HG03060 (cell line): ENCODE measurements around the gene MRM2.

ENCODE experiments used
- ATAC-seq: cut with Tn5 transposase; IDR thresholded peaks from one replicate; pipeline ENCODE4 v1.9.1; 2021; ENCODE audit warnings: low read depth, moderate number of reproducible peaks; ENCODE audit not compliant: unreplicated experiment

The MRM2 gene

GRCh38 chr7:2225336-2225735, 16.7 kb downstream of the MRM2 start:
- no peak for ATAC-seq

- no peak for ATAC-seq
Measured at GRCh38 chr7:2224934-2225333, 17.1 kb downstream of the MRM2 start.

DNA sequence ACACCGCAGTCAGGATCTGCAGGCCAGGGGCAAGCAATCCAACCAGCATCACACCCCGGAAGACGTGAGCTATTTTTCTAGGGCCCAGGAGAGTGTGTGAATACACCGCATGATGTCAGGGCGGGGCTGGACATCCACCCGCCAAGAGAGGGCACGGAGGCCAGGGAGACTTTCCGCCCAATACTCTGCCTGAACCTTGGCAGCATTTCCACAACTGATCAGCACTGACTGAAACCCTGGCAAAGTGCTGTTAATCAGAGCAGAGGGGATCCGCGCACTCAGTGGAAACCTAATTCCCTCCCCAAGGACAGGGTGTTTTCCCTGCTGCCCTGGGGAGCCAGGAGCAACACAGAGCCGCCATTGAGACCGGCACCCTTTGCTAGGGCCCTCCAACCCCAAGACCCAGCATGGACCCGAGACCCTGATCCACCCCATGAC, 17.5 kb downstream of the MRM2 start:
- ATAC-seq, result no peak

- ATAC-seq, result no peak
Measured at GRCh38 chr7:2223321-2223720, 18.7 kb downstream of the MRM2 start.

GRCh38 chr7:2222516-2222915, 19.5 kb downstream of the MRM2 start:
- ATAC-seq, result no peak

DNA sequence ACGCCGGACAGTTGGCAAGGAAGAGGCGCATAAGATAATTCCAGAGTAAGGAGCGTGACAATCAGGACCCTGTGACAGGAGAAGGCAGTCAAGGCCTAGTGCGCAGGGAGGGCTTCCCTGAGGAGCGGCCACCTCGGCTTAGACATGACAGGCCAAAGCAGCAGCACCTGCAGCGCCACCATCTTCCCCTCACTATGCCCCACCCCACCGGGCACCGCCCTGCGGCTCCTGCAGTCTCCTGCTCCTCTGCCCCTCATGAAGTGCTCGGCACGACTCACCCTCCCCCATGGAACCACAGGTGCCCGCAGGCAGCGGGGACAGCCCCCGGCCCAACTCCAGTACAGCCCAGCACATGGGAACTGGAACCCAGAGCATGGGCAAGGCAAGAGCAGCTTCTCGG, 21.1 kb downstream of the MRM2 start:
- no peak for ATAC-seq

DNA sequence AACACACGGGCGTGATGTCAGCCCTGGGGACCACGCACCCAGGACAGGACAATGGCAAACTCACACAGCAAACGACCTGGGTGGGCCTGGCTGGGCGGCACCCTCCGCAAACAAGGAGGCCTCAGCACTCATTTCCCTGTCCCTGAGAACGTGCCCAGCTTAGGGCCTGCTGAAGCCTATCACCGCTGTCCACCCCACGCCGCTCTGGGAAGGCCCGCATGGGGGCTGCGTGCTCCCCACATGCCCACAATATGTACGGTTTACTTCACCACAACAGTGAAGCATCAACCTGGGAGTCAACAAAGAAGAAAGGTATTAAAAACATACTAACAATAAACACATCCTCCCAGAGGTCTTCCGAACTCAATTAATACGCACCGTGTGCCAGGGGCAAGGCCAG, 21.5 kb downstream of the MRM2 start:
- ATAC-seq, result no peak

DNA sequence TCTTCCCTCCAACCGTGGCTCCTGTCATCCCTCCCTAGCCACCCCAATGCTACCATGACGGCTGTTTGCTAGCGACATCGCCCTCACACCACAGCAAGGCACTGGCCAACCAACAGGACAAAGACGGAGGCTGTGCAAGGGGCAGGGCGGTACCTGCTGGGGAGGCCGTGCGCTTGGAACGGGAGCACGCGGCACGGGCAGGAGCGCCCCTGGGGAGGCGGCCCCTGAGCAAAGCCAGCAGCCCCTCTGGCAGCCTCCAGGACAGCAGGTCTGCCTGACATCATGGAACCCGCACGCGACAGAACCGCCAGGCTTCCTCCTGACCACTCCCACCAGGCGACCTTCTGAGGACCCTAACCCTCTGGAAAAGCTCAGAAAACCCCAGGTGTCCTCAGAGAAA, 22.0 kb downstream of the MRM2 start:
- no peak for ATAC-seq

- no peak for ATAC-seq
Measured at GRCh38 chr7:2219606-2220005, 22.4 kb downstream of the MRM2 start.

GRCh38 chr7:2219136-2219535, 22.9 kb downstream of the MRM2 start:
- no peak for ATAC-seq

GRCh38 chr7:2218444-2218785, 23.6 kb downstream of the MRM2 start:
- ATAC-seq, result no peak

DNA sequence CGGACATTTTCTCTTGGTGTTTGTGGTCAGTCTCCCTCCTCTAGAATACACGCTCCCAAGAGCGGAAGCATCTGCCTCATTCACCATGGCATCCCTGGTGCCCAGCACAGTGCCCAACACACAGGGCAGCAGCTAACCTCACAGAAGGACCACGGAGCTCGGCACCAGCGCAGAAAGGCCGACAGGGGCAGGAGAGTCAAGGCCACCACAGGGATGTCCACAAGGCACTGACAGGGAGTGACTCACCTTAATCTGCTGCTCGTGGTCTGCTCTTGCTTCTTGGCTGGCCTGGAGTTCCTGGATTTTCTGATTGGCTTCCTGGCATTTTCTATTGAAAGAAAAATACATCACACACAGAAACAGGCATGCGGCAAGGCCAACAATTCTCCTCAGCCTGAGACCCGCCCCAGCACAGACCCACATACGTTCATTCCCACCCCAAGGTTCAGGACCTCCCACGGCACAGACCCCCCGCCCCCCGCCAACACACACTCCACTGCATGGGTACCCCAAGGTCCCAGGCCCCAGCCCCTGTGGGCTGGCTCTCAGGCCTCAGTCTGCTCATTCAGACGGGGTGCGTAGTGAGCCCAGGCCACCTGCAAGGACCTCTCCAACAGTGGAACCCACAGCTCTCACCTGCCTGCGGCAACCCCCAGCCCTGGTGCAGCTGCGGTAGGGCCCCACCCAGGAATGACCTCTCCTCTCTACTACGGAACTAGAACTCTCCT, 24.1 kb downstream of the MRM2 start:
- no peak for ATAC-seq

GRCh38 chr7:2217206-2217605, 24.8 kb downstream of the MRM2 start:
- ATAC-seq, result no peak

- ATAC-seq, result no peak
Measured at GRCh38 chr7:2215851-2216250, 26.2 kb downstream of the MRM2 start.

DNA sequence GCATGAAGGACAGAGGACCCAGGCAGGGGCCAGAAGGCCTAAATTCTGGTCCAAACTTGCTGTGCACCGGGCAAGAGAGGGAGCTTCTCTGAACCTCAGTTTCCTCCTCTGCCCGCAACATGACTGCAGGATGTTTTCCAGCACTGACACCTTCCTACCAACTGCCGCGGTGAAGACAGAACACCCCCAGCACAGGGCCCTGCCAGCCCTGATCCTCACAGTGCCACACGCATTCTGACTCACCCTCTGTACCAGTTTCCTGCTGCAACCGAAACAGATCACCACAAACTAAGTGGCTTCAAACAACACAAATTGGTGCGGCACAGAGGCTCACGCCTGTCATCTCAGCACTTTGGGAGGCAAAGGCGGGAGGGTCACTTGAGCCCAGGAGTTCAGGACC, 27.4 kb downstream of the MRM2 start:
- ATAC-seq, result no peak

GRCh38 chr7:2213551-2214215, 28.3 kb downstream of the MRM2 start:
- ATAC-seq, result no peak

DNA sequence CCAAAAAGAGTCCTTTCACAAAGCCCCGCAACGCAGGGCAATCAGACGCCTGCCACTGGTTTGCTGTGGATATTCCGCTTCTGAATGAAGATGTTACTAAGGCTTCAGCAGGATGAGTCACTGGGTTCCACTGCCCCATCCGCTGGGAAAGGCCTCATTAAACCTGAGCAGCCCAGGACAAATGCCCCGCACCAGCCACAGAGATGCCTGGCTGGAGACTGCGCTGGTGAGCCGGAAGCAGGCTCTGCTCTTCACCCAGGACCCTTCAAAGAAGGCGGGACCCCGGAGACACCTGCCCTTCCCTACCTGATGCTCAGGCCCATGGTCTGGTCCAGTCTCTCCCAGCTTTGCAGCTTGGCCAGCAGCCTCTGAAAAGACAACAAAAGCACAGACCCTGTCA, 29.1 kb downstream of the MRM2 start:
- ATAC-seq, result no peak

DNA sequence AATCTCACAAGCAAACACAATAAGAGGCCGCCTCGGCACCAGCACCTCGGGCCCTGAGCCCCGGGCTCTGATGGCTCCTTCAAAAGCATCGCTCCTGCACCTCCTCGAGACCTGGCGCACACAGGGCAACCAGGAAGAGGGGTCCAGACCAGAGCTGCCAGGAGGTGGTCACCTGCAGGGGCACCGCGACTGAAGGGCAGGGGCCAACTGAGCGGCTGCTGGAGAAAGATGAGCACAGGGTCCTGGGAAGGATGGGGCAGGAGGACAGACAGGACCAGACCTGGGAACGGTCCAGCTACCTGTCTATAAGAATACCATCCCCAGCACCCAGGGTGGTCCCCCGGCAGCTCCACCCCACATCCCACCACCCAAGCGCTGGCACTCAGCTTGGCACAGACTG, 30.1 kb downstream of the MRM2 start:
- no peak for ATAC-seq

DNA sequence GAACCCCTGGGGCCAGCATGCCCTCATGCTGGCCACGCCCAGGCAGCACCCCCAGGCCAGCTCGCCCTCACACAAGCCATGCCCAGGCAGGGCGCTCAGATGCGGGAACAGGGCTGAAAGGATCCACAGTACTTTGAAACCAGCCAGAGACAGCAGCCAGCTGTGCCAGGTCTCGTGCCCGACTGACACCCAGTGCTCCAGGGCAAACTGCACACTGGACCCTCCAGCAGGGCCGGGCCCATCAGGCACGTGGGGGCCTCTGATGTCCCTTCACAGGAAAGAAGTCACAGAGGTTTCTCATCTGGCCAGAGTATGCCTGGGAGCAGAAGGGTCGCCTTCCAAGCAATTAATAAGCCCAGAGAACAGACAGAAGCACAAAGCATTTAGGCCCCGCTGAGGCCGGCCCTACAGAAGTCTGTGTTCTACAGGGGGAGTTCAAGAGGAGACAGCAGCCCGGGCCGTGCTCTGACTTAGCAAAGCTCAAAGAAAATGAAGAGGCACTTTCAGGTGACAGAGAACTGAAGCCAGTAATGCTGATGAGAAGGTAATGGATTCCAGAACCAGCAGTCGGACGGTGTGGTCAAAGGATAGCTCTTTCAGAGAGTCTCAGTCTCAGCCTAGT, 30.6 kb downstream of the MRM2 start:
- no peak for ATAC-seq

DNA sequence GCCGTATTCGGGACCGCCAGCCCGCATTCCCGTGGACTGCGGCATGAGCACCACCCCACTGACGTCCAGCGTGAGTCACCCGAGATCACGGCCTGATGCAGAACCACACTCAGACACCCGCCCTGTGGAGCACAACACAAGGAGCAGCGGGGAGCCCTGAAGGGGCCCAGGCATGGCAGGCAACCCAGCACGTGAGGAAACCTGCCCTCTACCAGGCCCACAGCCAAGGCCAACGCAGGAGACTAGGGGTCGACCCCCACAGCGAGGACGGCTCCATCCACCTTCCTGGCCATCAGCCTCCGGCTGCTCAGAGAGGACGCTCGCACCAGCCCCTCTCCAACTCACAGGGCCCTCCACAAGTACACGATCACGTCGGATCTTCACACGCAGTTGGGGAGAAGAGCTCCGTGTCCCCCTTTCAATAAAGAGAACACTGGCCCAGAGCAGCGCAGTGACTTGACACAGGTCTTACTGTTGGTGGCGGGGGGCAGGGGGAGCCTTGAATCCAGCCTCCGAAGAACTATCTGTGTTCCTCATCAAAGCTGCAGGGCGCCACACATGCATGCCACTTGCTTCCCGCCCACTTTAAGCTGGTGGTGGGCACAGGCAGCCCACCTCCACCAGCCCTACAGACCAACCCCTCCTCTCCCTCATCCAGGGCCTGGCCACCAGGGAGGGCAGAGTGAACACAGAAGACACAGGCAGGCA, 31.3 kb downstream of the MRM2 start:
- no peak for ATAC-seq

DNA sequence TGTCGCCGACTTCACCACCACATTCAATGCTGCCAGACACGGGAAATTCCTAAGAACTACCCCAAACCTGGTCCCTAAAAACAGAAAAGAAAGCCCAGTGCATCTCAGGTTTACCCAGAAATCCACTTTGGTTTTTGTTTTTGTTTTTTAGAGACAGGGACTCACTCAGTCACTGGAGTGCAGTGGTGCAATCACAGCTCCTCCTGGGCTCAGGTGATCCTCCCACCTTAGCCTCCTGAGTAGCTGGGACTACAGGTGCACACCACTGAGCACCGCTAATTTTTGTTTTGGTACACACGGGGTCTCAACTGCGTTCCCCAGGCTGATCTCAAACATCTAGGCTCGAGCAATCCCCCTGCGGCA, 32.1 kb downstream of the MRM2 start:
- ATAC-seq, result no peak
